H1 (cell line): Measurements from ENCODE around the gene NDUFA7. TPM values are rescaled to one million over a fixed set of nuclear protein-coding genes. Genes with fewer than 3 reads are reported as not detected.

ENCODE experiments used
- BCL11A ChIP-seq, 2 experiments: IDR thresholded peaks; one replicate each; pipeline ENCODE4 v1.6.1; 2011; ENCODE audit warnings: low read depth in 2 of 2, low read length in 2 of 2, mild to moderate bottlenecking in 2 of 2
- CREB1 ChIP-seq: IDR thresholded peaks from 2 replicates; pipeline ENCODE4 v1.6.1; 2012; ENCODE audit warnings: inconsistent platforms
- KDM5A ChIP-seq: fragments of 200-600 bp; IDR thresholded peaks from 2 replicates; pipeline ENCODE4 v1.7.1; 2012; ENCODE audit warnings: mild to moderate bottlenecking, low read length, inconsistent platforms, mixed read lengths
- NRF1 ChIP-seq: IDR thresholded peaks from 2 replicates; pipeline ENCODE4 v1.6.1; 2011; ENCODE audit warnings: mild to moderate bottlenecking, low read depth, low read length, improper control_type of control experiment
- RNF2 ChIP-seq: fragments of 200-900, 300-1000 bp; sonication (generic); IDR thresholded peaks from 2 replicates; pipeline ENCODE4 v1.7.1; 2016; ENCODE audit warnings: borderline replicate concordance, low read depth, mild to moderate bottlenecking, antibody characterized with exemption, low read length; ENCODE audit not compliant: poor library complexity, severe bottlenecking; ENCODE audit errors: missing control alignments
- TAF7 ChIP-seq: optimal IDR thresholded peaks from 2 replicates; pipeline ENCODE3; 2011; ENCODE audit warnings: low read depth, mild to moderate bottlenecking, inconsistent platforms, low read length, moderate library complexity, borderline replicate concordance
- TEAD4 ChIP-seq: IDR thresholded peaks from 2 replicates; pipeline ENCODE4 v1.6.1; 2012; ENCODE audit warnings: low read depth, low read length, inconsistent platforms, mixed read lengths
- YY1 ChIP-seq: IDR thresholded peaks from 2 replicates; pipeline ENCODE4 v1.6.1; 2011; ENCODE audit warnings: low read depth, mild to moderate bottlenecking, low read length
- polyA plus RNA-seq, 7 experiments: library from polyadenylated mRNA; depleted of rRNA in 3 of 7; stranded (reverse) in 5 of 7; unstranded in 2 of 7; fragments of >200 nt in 5 of 7; fragments of 200-250 nt in 2 of 7; gene quantifications; 1 replicate in 5 of 7; 2 replicates in 1 of 7; 4 replicates in 1 of 7; pipeline versions ENCODE4 v1.2.1 to v1.2.3, GENCODE V29; 2011 to 2013; ENCODE audit warnings: missing spikeins in 2 of 7, mixed read lengths in 2 of 7
- total RNA-seq: library from RNA; stranded (reverse); fragmentation: NEBNext Ultra II Directional; extraction: Animal tissue kit (Norgen Biotek cat#: 25700); gene quantifications from 2 replicates; pipeline ENCODE4 v1.2.1, GENCODE V29; 2021
- TF ChIP-seq, protein P1 (sequence below): IDR thresholded peaks from 2 replicates; pipeline ENCODE4 v1.6.1; 2011; ENCODE audit warnings: low read length, improper control_type of control experiment

Gene NDUFA7
- total and polyA plus RNA-seq, 2 of the 8 experiments (the other 6 are each of a cell fraction or from before 2014, with no cell fraction given), result 54.4 to 286 TPM

DNA sequence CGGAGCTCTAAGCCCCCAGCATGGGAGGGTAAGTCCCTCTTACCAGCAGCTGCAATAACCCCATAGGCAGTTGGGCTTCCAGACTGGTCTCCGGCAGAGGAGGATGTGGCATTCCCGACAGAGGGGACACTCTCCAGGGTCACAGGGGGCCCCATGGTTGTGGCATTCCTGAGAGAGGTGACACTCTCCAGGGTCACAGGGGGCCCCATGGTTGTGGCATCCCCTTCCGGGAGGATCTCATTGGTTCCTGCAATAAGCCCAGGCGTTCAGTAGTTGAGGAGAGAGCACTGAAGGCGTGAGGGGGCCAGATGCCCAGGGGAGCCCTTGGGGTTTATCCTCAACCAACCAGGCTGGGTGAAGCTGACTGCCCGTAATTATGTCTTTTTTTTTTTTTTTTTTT, 18.4 kb downstream of the NDUFA7 start (continued):
- TF ChIP-seq, protein P1, sequence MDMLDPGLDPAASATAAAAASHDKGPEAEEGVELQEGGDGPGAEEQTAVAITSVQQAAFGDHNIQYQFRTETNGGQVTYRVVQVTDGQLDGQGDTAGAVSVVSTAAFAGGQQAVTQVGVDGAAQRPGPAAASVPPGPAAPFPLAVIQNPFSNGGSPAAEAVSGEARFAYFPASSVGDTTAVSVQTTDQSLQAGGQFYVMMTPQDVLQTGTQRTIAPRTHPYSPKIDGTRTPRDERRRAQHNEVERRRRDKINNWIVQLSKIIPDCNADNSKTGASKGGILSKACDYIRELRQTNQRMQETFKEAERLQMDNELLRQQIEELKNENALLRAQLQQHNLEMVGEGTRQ, result no peak
- TF ChIP-seq TEAD4, result no peak
- TF ChIP-seq CREB1, result no peak
- no peak for TF ChIP-seq YY1
- TF ChIP-seq NRF1, result no peak
- TF ChIP-seq KDM5A, result no peak
- no peak for TF ChIP-seq RNF2
- no peak for TF ChIP-seq BCL11A (IDR thresholded peaks at IDR 0.05; ENCODE audit: low read depth in 2 of 2, low read length in 2 of 2)
- no peak for TF ChIP-seq TAF7
- TF ChIP-seq, all 59 proteins: peak for 0
